ENCODE data around the gene ELMOD1. TPM values are rescaled to one million over a fixed set of nuclear protein-coding genes. Genes with fewer than 3 reads are reported as not detected.
"Not testable (repeated sequence)": the region's sequence is repeated elsewhere in the genome, so short reads cannot be mapped to it uniquely, and the experiment has no call there.

ELMOD1 gene
- total RNA-seq, 1 donor from 2014 or later = not detected

GRCh38 chr11:107564877-107565218 lies 26.1 kb upstream of the ELMOD1 start:
- DNase-seq (no peak), ATAC-seq (ENCODE audit: low read depth) (no peak)
- intact Hi-C loops (cut with micrococcal nuclease) = loop anchor here (1.0 to 10.0 kb wide), 13 partner anchors 16 to 1490 kb away; partner anchors contain the start of genes AASDHPPT, ACAT1, C11orf65 and CUL5
- ChIA-PET POLR2A (interaction anchor here (0.8 kb wide), 1 partner anchor 124 kb away, joined by 3 read pairs; no protein-coding TSS in a partner anchor), CTCF (interaction anchor here (1.0 to 3.4 kb wide), 2 partner anchors 124 to 206 kb away, joined by 3 to 46 read pairs; no protein-coding TSS in a partner anchor)
- TF ChIP-seq, protein P1, sequence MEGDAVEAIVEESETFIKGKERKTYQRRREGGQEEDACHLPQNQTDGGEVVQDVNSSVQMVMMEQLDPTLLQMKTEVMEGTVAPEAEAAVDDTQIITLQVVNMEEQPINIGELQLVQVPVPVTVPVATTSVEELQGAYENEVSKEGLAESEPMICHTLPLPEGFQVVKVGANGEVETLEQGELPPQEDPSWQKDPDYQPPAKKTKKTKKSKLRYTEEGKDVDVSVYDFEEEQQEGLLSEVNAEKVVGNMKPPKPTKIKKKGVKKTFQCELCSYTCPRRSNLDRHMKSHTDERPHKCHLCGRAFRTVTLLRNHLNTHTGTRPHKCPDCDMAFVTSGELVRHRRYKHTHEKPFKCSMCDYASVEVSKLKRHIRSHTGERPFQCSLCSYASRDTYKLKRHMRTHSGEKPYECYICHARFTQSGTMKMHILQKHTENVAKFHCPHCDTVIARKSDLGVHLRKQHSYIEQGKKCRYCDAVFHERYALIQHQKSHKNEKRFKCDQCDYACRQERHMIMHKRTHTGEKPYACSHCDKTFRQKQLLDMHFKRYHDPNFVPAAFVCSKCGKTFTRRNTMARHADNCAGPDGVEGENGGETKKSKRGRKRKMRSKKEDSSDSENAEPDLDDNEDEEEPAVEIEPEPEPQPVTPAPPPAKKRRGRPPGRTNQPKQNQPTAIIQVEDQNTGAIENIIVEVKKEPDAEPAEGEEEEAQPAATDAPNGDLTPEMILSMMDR (IDR thresholded peaks at IDR 0.05) = no peak
- Mint-ChIP-seq H3K4me3 (peak overlapping the region; percentile 96), H3K27ac (peak overlapping the region; percentile 97), H3K4me1 (peaks cover 56% of the 10 kb centered on the region), H3K27me3 (no peaks in the 10 kb centered on the region), H3K36me3 (ENCODE audit: low read depth) (peaks cover 19% of the 10 kb centered on the region), H3K9me3 (no peaks in the 10 kb centered on the region)

DNA sequence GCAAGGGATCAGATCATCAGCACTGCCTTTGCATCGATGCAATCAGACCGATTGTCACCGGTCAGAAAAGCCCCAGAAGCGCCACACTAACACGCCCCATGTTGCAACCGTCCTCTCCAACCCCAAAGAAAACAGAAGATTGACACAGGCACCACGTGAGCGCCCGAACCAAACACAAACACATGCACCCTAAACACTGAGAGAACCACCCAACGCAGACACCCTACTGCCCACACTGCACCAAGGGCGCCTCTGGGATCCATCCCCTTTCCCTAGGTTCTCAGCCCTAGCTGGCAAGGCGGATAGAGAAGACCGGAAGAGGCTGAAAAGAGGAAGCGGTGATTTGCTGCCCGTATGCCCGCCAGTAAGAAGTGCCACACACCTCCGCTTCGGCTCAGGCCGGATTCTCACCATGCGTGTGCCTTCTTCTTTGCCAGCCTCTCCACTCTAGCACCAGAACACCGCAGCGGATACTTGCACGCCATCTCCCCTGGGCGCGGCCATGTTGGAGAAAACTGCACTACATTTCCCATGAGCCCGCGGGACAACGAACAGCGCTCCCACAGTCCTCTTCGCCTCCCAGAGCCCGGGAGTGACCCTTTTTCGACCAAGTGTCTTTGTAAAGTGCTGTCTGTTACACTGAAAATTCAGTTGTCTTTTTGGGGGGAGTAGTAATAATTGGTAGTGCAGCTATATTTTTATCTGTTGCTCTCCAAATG lies 25.6 kb upstream of the ELMOD1 start, which contains the start of gene ALKBH8:
TSS of gene ALKBH8 (minus strand) at position 517 of the 719 bp plus-strand sequence. CDS start 4,842 bp downstream, outside the sequence.
- Mint-ChIP-seq H3K36me3 (ENCODE audit: low read depth) (peaks cover 15% of the 10 kb centered on the region), H3K27me3 (no peaks in the 10 kb centered on the region), H3K27ac (peak within 1 kb of the TSS; percentile 97), H3K4me3 (peak within 1 kb of the TSS; percentile 96), H3K9me3 (no peaks in the 10 kb centered on the region), H3K4me1 (peaks cover 56% of the 10 kb centered on the region)
- POLR2A ChIA-PET = interaction anchor here (0.5 to 0.8 kb wide), 4 partner anchors 15 to 366 kb away, joined by 3 to 6 read pairs (median 4); no protein-coding TSS in a partner anchor
- intact Hi-C loops (cut with micrococcal nuclease) = loop anchor here (1.0 to 10.0 kb wide), 12 partner anchors 16 to 1491 kb away; partner anchors contain the start of genes AASDHPPT, ACAT1, C11orf65 and CUL5
- DNase-seq = peak; percentile 66
- peak; percentile 88 for ATAC-seq (ENCODE audit: low read depth)
- CTCF ChIA-PET = interaction anchor here (0.9 to 1.0 kb wide), 2 partner anchors 17 to 206 kb away, joined by 3 to 5 read pairs; no protein-coding TSS in a partner anchor
- TF ChIP-seq, protein P1 (IDR thresholded peaks at IDR 0.05) = no peak

GRCh38 chr11:107565955-107566501 lies 24.9 kb upstream of the ELMOD1 start:
- POLR2A ChIA-PET = interaction anchor here (0.5 to 0.6 kb wide), 2 partner anchors 226 to 365 kb away, joined by 3 to 4 read pairs; no protein-coding TSS in a partner anchor
- Mint-ChIP-seq H3K27ac (peak overlapping the region; percentile 97), H3K4me3 (peak overlapping the region; percentile 96), H3K4me1 (peaks cover 56% of the 10 kb centered on the region), H3K36me3 (ENCODE audit: low read depth) (peaks cover 15% of the 10 kb centered on the region)
- not testable (repeated sequence) for DNase-seq; H3K9me3 Mint-ChIP-seq; H3K27me3 Mint-ChIP-seq; ATAC-seq (ENCODE audit: low read depth)
- CTCF ChIA-PET = interaction anchor here (0.6 to 1.0 kb wide), 3 partner anchors 17 to 298 kb away, joined by 3 to 5 read pairs (median 4); no protein-coding TSS in a partner anchor
- intact Hi-C loops (cut with micrococcal nuclease) = loop anchor here (1.0 to 10.0 kb wide), 12 partner anchors 17 to 1491 kb away; partner anchors contain the start of genes AASDHPPT, ACAT1, C11orf65 and CUL5

DNA sequence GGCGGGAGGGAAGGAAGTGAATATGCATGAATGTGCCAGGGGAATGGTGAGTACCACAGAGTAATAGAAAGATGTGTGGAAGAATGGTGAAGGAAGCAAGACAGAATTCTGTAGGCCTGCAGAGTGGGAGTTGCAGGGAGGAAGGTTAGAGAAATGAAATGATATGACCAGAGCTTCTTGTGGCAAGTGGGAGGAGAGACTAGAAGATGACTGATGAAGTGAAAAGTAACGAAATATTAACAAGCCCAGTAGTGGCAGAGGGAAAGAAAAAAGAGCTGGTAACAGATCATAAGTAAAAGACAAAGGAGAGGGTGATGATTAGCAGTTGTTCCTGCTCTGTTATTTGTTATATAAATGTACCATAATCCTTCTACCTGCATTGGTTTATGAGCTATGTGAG lies 24.4 kb upstream of the ELMOD1 start:
- Mint-ChIP-seq H3K4me3 (peak overlapping the region; percentile 96), H3K4me1 (peaks cover 56% of the 10 kb centered on the region), H3K27me3 (no peaks in the 10 kb centered on the region), H3K27ac (peak overlapping the region; percentile 97), H3K9me3 (no peaks in the 10 kb centered on the region), H3K36me3 (ENCODE audit: low read depth) (peaks cover 14% of the 10 kb centered on the region)
- POLR2A ChIA-PET = interaction anchor here (0.9 to 1.9 kb wide), 2 partner anchors 109 to 442 kb away, joined by 3 to 6 read pairs; partner anchors contain the start of genes CUL5 and CWF19L2
- no peak for DNase-seq
- CTCF ChIA-PET = interaction anchor here (0.6 to 1.7 kb wide), 4 partner anchors 11 to 298 kb away, joined by 3 to 5 read pairs (median 4); no protein-coding TSS in a partner anchor
- ATAC-seq (ENCODE audit: low read depth) = no peak
- intact Hi-C loops (cut with micrococcal nuclease) = loop anchor here (5.0 to 10.0 kb wide), 2 partner anchors 1096 to 1492 kb away; partner anchors contain the start of genes AASDHPPT and KBTBD3
- TF ChIP-seq, protein P1 (IDR thresholded peaks at IDR 0.05) = no peak

- POLR2A ChIA-PET = interaction anchor here (0.9 to 1.9 kb wide), 2 partner anchors 110 to 441 kb away, joined by 3 to 6 read pairs; partner anchors contain the start of genes CUL5 and CWF19L2
- intact Hi-C loops (cut with micrococcal nuclease) = loop anchor here (5.0 to 10.0 kb wide), 2 partner anchors 1094 to 1493 kb away; partner anchors contain the start of genes AASDHPPT and KBTBD3
- Mint-ChIP-seq H3K36me3 (ENCODE audit: low read depth) (peaks cover 8% of the 10 kb centered on the region), H3K27ac (peak overlapping the region; percentile 62), H3K4me3 (peak overlapping the region; percentile 69), H3K27me3 (no peaks in the 10 kb centered on the region), H3K9me3 (no peaks in the 10 kb centered on the region), H3K4me1 (peaks cover 54% of the 10 kb centered on the region)
- TF ChIP-seq, protein P1 (IDR thresholded peaks at IDR 0.05) = no peak
- ATAC-seq (ENCODE audit: low read depth) = no peak
- CTCF ChIA-PET = interaction anchor here (1.3 to 1.7 kb wide), 3 partner anchors 10 to 122 kb away, joined by 3 to 7 read pairs (median 5); no protein-coding TSS in a partner anchor
- no peak for DNase-seq
Measured at GRCh38 chr11:107567739-107568335, 23.1 kb upstream of the ELMOD1 start.
